GM12878 (cell line): Measurements from ENCODE around the gene TPCN1. TPM values are rescaled to one million over a fixed set of nuclear protein-coding genes. Genes with fewer than 3 reads are reported as not detected.

ENCODE experiments used
- ETV6 ChIP-seq, 2 experiments: fragments of 450-650 bp in 1 of 2; IDR thresholded peaks in 1 of 2; conservative IDR thresholded peaks in 1 of 2; 2 replicates each; pipeline ENCODE4 v1.6.1; 2014; ENCODE audit warnings: antibody characterized with exemption in 1 of 2, borderline replicate concordance in 1 of 2, low read depth in 1 of 2, mild to moderate bottlenecking in 1 of 2, moderate library complexity in 1 of 2
- MEF2A ChIP-seq: IDR thresholded peaks from 2 replicates; pipeline ENCODE4 v1.6.1; 2011; ENCODE audit warnings: low read depth, mild to moderate bottlenecking, low read length, moderate library complexity; ENCODE audit not compliant: insufficient read depth
- NRF1 ChIP-seq: conservative IDR thresholded peaks from 2 replicates; pipeline ENCODE4 v1.6.1; 2011; ENCODE audit warnings: mild to moderate bottlenecking, low read depth, low read length, improper control_type of control experiment
- REST ChIP-seq: IDR thresholded peaks from 2 replicates; pipeline ENCODE4 v1.6.1; 2012; ENCODE audit warnings: mild to moderate bottlenecking, low read depth, low read length
- ZNF687 ChIP-seq: fragments of 450-650 bp; IDR thresholded peaks from 2 replicates; pipeline ENCODE4 v1.6.1; 2017; ENCODE audit warnings: mild to moderate bottlenecking, moderate library complexity
- polyA plus RNA-seq, 11 experiments: library from polyadenylated mRNA; depleted of rRNA in 4 of 11; unstranded in 6 of 11; stranded (reverse) in 5 of 11; fragments of >200 nt; fragmentation: Nextera tagmentation in 4 of 11; fragmentation: Illumina TruSeq in 1 of 11; extraction: Ambion mirVana in 4 of 11; extraction: Trizol in 1 of 11; gene quantifications; 1 replicate in 1 of 11; 2 replicates in 10 of 11; pipeline versions ENCODE4 v1.2.1 to v1.2.3, GENCODE V29; 2011 to 2016; ENCODE audit warnings: inconsistent platforms in 2 of 11, missing spikeins in 2 of 11, low read depth in 1 of 11
- total RNA-seq, 4 experiments: library from RNA; depleted of rRNA in 3 of 4; stranded (reverse); fragments of >200 nt in 3 of 4; fragmentation: Illumina TruSeq in 1 of 4; extraction: Trizol in 1 of 4; gene quantifications; 2 replicates each; pipeline versions ENCODE4 v1.2.1 to v1.2.3, GENCODE V29; 2013 to 2021

TPCN1 gene
- total and polyA plus RNA-seq, 10 of the 15 experiments (the other 5 are each of a cell fraction or from before 2014, with no cell fraction given), result 0.79 to 30.9 (median 19.4) TPM

GRCh38 chr12:113208041-113208934, 13.0 kb upstream of the TPCN1 start (continued):
- peak; percentile 97 for TF ChIP-seq ZNF687
- peak; percentile 31; the same call in 1 of the 2 replicates for TF ChIP-seq REST
- peak in 1 of 2 experiments; percentile 90; a peak in 1 of 4 replicates for TF ChIP-seq ETV6 (conservative IDR thresholded peaks at IDR 0.05 in 1 of 2, IDR thresholded peaks at IDR 0.05 in 1 of 2; ENCODE audit: borderline replicate concordance in 1 of 2, low read depth in 1 of 2)
- TF ChIP-seq NRF1, result no peak
- TF ChIP-seq MEF2A, result peak; percentile 50; the same call in 1 of the 2 replicates
